Skeletal muscle cell (primary cell): ENCODE measurements around the gene RAB5IF.
"Not testable (repeated sequence)": the region's sequence is repeated elsewhere in the genome, so short reads cannot be mapped to it uniquely, and the experiment has no call there.

ENCODE experiments used
- DNase-seq: peaks from one replicate; pipeline ENCODE4 v3.0.0-alpha.2; 2010; ENCODE audit warnings: low read depth
- H3K4me3 ChIP-seq: 2 replicates; pipeline ENCODE4 v1.5.1; 2011; ENCODE audit warnings: low read depth, mild to moderate bottlenecking, control low read depth, low read length, moderate library complexity

RAB5IF gene

GRCh38 chr20:36605399-36606157 is at the start of gene RAB5IF:
TSS of gene RAB5IF (plus strand) at chr20:36605779. CDS start at chr20:36605952, 173 bp downstream.
- peak within 1 kb of the TSS; percentile 99 for H3K4me3 ChIP-seq
- DNase-seq: peak; percentile 95

- no peak for DNase-seq
- H3K4me3 ChIP-seq: no peak overlapping the region
Measured at GRCh38 chr20:36562724-36563123, 42.9 kb upstream of the RAB5IF start.

GRCh38 chr20:36563374-36563773 is 42.2 kb upstream of the RAB5IF start:
- DNase-seq: no peak
- H3K4me3 ChIP-seq: no peak overlapping the region

- not testable (repeated sequence) for H3K4me3 ChIP-seq, DNase-seq
Measured at GRCh38 chr20:36564078-36564725, 41.4 kb upstream of the RAB5IF start.

- not testable (repeated sequence) for DNase-seq, H3K4me3 ChIP-seq
Measured at GRCh38 chr20:36564726-36565121, 40.9 kb upstream of the RAB5IF start.

GRCh38 chr20:36565520-36565919 is 40.1 kb upstream of the RAB5IF start:
- H3K4me3 ChIP-seq: no peak overlapping the region
- DNase-seq: no peak

GRCh38 chr20:36569847-36570429 is 35.6 kb upstream of the RAB5IF start:
- DNase-seq: no peak
- no peak overlapping the region for H3K4me3 ChIP-seq

- no peak for DNase-seq
- no peak overlapping the region for H3K4me3 ChIP-seq
Measured at GRCh38 chr20:36571564-36572504, 33.7 kb upstream of the RAB5IF start.

- peak overlapping the region; percentile 42 for H3K4me3 ChIP-seq
- DNase-seq: no peak
Measured at GRCh38 chr20:36572701-36573102, 32.9 kb upstream of the RAB5IF start.

- H3K4me3 ChIP-seq: peak within 1 kb of the TSS; percentile 78
- DNase-seq: peak; percentile 31
Measured at GRCh38 chr20:36573103-36573797, 32.3 kb upstream of the RAB5IF start, which contains the start of gene TGIF2. TSS of gene TGIF2 (plus strand) at chr20:36573597. CDS start at chr20:36578775, 5,178 bp downstream.

GRCh38 chr20:36573798-36574365 is 31.7 kb upstream of the RAB5IF start:
- peak overlapping the region; percentile 78 for H3K4me3 ChIP-seq
- no peak for DNase-seq

GRCh38 chr20:36574366-36575135 is 31.0 kb upstream of the RAB5IF start:
- DNase-seq: no peak

GRCh38 chr20:36576081-36576445 is 29.5 kb upstream of the RAB5IF start:
- DNase-seq: no peak
- no peak overlapping the region for H3K4me3 ChIP-seq

More at GRCh38 chr20:36574366-36575135, 31.0 kb upstream of the RAB5IF start:
- peak overlapping the region; percentile 78 for H3K4me3 ChIP-seq

GRCh38 chr20:36578356-36579041 is 27.1 kb upstream of the RAB5IF start:
- no peak for DNase-seq
- H3K4me3 ChIP-seq: no peak overlapping the region

GRCh38 chr20:36579996-36580545 is 25.5 kb upstream of the RAB5IF start:
- DNase-seq: no peak
- no peak overlapping the region for H3K4me3 ChIP-seq

GRCh38 chr20:36582322-36582721 is 23.3 kb upstream of the RAB5IF start:
- DNase-seq: no peak
- no peak overlapping the region for H3K4me3 ChIP-seq

GRCh38 chr20:36582821-36583220 is 22.8 kb upstream of the RAB5IF start:
- DNase-seq: no peak
- H3K4me3 ChIP-seq: no peak overlapping the region
